Jurkat, Clone E6-1 (cell line): Measurements from ENCODE around the gene WDR11.
"Not testable (repeated sequence)": the region's sequence is repeated elsewhere in the genome, so short reads cannot be mapped to it uniquely, and the experiment has no call there.

Source experiments
- DNase-seq: peaks from one replicate; pipeline ENCODE4 v3.0.0-alpha.2; 2011; ENCODE audit warnings: low read depth, low spot score
- H3K4me3 ChIP-seq: 2 replicates; pipeline ENCODE4 v1.5.1; 2011; ENCODE audit warnings: mild to moderate bottlenecking, low read length, control low read depth, moderate library complexity

WDR11 gene

GRCh38 chr10:120833222-120833928, 17.8 kb upstream of the WDR11 start:
- no peak for DNase-seq
- H3K4me3 ChIP-seq, result no peak overlapping the region

GRCh38 chr10:120835603-120836002, 15.6 kb upstream of the WDR11 start:
- H3K4me3 ChIP-seq, result no peak overlapping the region
- DNase-seq, result no peak

GRCh38 chr10:120838941-120839340, 12.2 kb upstream of the WDR11 start:
- DNase-seq, result no peak
- H3K4me3 ChIP-seq, result no peak overlapping the region

GRCh38 chr10:120841522-120842189, 9.5 kb upstream of the WDR11 start:
- peak; percentile 4 for DNase-seq

GRCh38 chr10:120854388-120854787, 3.2 kb downstream of the WDR11 start:
- no peak for DNase-seq
- no peak overlapping the region for H3K4me3 ChIP-seq

More at GRCh38 chr10:120841522-120842189, 9.5 kb upstream of the WDR11 start:
- H3K4me3 ChIP-seq, result no peak overlapping the region

GRCh38 chr10:120861178-120861855, 10.2 kb downstream of the WDR11 start:
- no peak for DNase-seq
- H3K4me3 ChIP-seq, result no peak overlapping the region

- no peak for DNase-seq
- no peak overlapping the region for H3K4me3 ChIP-seq
These were observed 22.6 kb downstream of the WDR11 start for GRCh38 chr10:120873741-120874140.

GRCh38 chr10:120883071-120883470, 31.9 kb downstream of the WDR11 start:
- DNase-seq, result no peak
- no peak overlapping the region for H3K4me3 ChIP-seq

GRCh38 chr10:120887482-120887881, 36.3 kb downstream of the WDR11 start:
- DNase-seq, result no peak
- H3K4me3 ChIP-seq, result no peak overlapping the region

GRCh38 chr10:120891365-120891764, 40.2 kb downstream of the WDR11 start:
- no peak overlapping the region for H3K4me3 ChIP-seq
- DNase-seq, result no peak

GRCh38 chr10:120894556-120894955, 43.4 kb downstream of the WDR11 start:
- no peak overlapping the region for H3K4me3 ChIP-seq
- DNase-seq, result no peak

GRCh38 chr10:120897343-120897742, 46.2 kb downstream of the WDR11 start:
- DNase-seq, result peak; percentile 14
- no peak overlapping the region for H3K4me3 ChIP-seq

- no peak overlapping the region for H3K4me3 ChIP-seq
- no peak for DNase-seq
These were observed 54.1 kb downstream of the WDR11 start for GRCh38 chr10:120905268-120905667.

- DNase-seq, result no peak
- H3K4me3 ChIP-seq, result no peak overlapping the region
These were observed 66.5 kb downstream of the WDR11 start for GRCh38 chr10:120917521-120918250.

- not testable (repeated sequence) for H3K4me3 ChIP-seq, DNase-seq
These were observed 72.7 kb downstream of the WDR11 start for GRCh38 chr10:120923886-120924285.

- no peak for DNase-seq
- no peak overlapping the region for H3K4me3 ChIP-seq
These were observed 75.4 kb downstream of the WDR11 start for GRCh38 chr10:120926611-120927010.

GRCh38 chr10:120927352-120927751, 76.2 kb downstream of the WDR11 start:
- no peak for DNase-seq
- no peak overlapping the region for H3K4me3 ChIP-seq

GRCh38 chr10:120929166-120929565, 78.0 kb downstream of the WDR11 start:
- H3K4me3 ChIP-seq, result no peak overlapping the region
- no peak for DNase-seq

GRCh38 chr10:120931423-120931822, 80.3 kb downstream of the WDR11 start:
- H3K4me3 ChIP-seq, result no peak overlapping the region
- no peak for DNase-seq

- H3K4me3 ChIP-seq, result no peak overlapping the region
- DNase-seq, result no peak
These were observed 80.8 kb downstream of the WDR11 start for GRCh38 chr10:120931999-120932398.
